ENCODE results near the gene APCDD1L. TPM values are rescaled to one million over a fixed set of nuclear protein-coding genes. Genes with fewer than 3 reads are reported as not detected.
"Not testable (repeated sequence)": the region's sequence is repeated elsewhere in the genome, so short reads cannot be mapped to it uniquely, and the experiment has no call there.

APCDD1L gene
- total RNA-seq, 1 donor from 2014 or later: 7.7 TPM

GRCh38 chr20:58545565-58546415 is 30.6 kb upstream of the APCDD1L start:
- no peak for DNase-seq (ENCODE audit: low spot score)

- DNase-seq (ENCODE audit: low spot score): no peak
Observed at GRCh38 chr20:58544891-58545290, 29.7 kb upstream of the APCDD1L start.

GRCh38 chr20:58544286-58544685 is 29.1 kb upstream of the APCDD1L start:
- peak; percentile 17 for DNase-seq (ENCODE audit: low spot score)

- DNase-seq (ENCODE audit: low spot score): no peak
Observed at GRCh38 chr20:58543274-58543673, 28.1 kb upstream of the APCDD1L start.

GRCh38 chr20:58542411-58543095 is 27.4 kb upstream of the APCDD1L start:
- DNase-seq (ENCODE audit: low spot score): no peak

GRCh38 chr20:58542034-58542410 is 26.8 kb upstream of the APCDD1L start:
- not testable (repeated sequence) for DNase-seq (ENCODE audit: low spot score)

- no peak for DNase-seq (ENCODE audit: low spot score)
Observed at GRCh38 chr20:58538752-58539151, 23.6 kb upstream of the APCDD1L start.

GRCh38 chr20:58537831-58538230 is 22.6 kb upstream of the APCDD1L start:
- DNase-seq (ENCODE audit: low spot score): no peak

- no peak for DNase-seq (ENCODE audit: low spot score)
Observed at GRCh38 chr20:58536289-58536688, 21.1 kb upstream of the APCDD1L start.

- no peak for DNase-seq (ENCODE audit: low spot score)
Observed at GRCh38 chr20:58531657-58532056, 16.5 kb upstream of the APCDD1L start.

- DNase-seq (ENCODE audit: low spot score): no peak
Observed at GRCh38 chr20:58531063-58531462, 15.9 kb upstream of the APCDD1L start.

GRCh38 chr20:58528412-58528811 is 13.2 kb upstream of the APCDD1L start:
- DNase-seq (ENCODE audit: low spot score): no peak

GRCh38 chr20:58526411-58526810 is 11.2 kb upstream of the APCDD1L start:
- no peak for DNase-seq (ENCODE audit: low spot score)

GRCh38 chr20:58524814-58525213 is 9.6 kb upstream of the APCDD1L start:
- DNase-seq (ENCODE audit: low spot score): no peak

GRCh38 chr20:58523971-58524315 is 8.7 kb upstream of the APCDD1L start:
- no peak for DNase-seq (ENCODE audit: low spot score)

- no peak for DNase-seq (ENCODE audit: low spot score)
Observed at GRCh38 chr20:58523072-58523970, 8.1 kb upstream of the APCDD1L start.

- DNase-seq (ENCODE audit: low spot score): no peak
Observed at GRCh38 chr20:58522666-58523065, 7.5 kb upstream of the APCDD1L start.

- DNase-seq (ENCODE audit: low spot score): no peak
Observed at GRCh38 chr20:58521763-58522162, 6.6 kb upstream of the APCDD1L start.

GRCh38 chr20:58519940-58520712 is 4.9 kb upstream of the APCDD1L start:
- DNase-seq (ENCODE audit: low spot score): no peak

- DNase-seq (ENCODE audit: low spot score): no peak
Observed at GRCh38 chr20:58518896-58519593, 3.8 kb upstream of the APCDD1L start.

- peak; percentile 33 for DNase-seq (ENCODE audit: low spot score)
Observed at GRCh38 chr20:58518387-58518786, 3.2 kb upstream of the APCDD1L start.
